Measurements from ENCODE around the gene CCNYL1. TPM values are rescaled to one million over a fixed set of nuclear protein-coding genes. Genes with fewer than 3 reads are reported as not detected.
A peak's percentile ranks its signal among the peaks of the same experiment; 100 is the strongest.

Gene CCNYL1
- total RNA-seq, 1 donor from 2014 or later, result 24.3 TPM

GRCh38 chr2:207766041-207766551, 54.7 kb downstream of the CCNYL1 start:
- no peak for DNase-seq (ENCODE audit: low read depth, low spot score)
- Mint-ChIP-seq H3K27me3 (ENCODE audit: low read depth) (peaks cover 80% of the 10 kb centered on the region), H3K4me1 (peaks cover 37% of the 10 kb centered on the region), H3K27ac (ENCODE audit: unreplicated experiment) (no peak overlapping the region), H3K9me3 (no peaks in the 10 kb centered on the region), H3K36me3 (ENCODE audit: low read depth) (peaks cover 2% of the 10 kb centered on the region), H3K4me3 (peak overlapping the region; percentile 64)
- TF ChIP-seq, protein P1, sequence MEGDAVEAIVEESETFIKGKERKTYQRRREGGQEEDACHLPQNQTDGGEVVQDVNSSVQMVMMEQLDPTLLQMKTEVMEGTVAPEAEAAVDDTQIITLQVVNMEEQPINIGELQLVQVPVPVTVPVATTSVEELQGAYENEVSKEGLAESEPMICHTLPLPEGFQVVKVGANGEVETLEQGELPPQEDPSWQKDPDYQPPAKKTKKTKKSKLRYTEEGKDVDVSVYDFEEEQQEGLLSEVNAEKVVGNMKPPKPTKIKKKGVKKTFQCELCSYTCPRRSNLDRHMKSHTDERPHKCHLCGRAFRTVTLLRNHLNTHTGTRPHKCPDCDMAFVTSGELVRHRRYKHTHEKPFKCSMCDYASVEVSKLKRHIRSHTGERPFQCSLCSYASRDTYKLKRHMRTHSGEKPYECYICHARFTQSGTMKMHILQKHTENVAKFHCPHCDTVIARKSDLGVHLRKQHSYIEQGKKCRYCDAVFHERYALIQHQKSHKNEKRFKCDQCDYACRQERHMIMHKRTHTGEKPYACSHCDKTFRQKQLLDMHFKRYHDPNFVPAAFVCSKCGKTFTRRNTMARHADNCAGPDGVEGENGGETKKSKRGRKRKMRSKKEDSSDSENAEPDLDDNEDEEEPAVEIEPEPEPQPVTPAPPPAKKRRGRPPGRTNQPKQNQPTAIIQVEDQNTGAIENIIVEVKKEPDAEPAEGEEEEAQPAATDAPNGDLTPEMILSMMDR (conservative IDR thresholded peaks at IDR 0.05), result no peak

GRCh38 chr2:207766697-207767460, 55.4 kb downstream of the CCNYL1 start:
- no peaks in the 10 kb centered on the region for H3K9me3 Mint-ChIP-seq
- DNase-seq (ENCODE audit: low read depth, low spot score), result no peak
- peak overlapping the region; percentile 90 for H3K4me3 Mint-ChIP-seq
- peaks cover 82% of the 10 kb centered on the region for H3K27me3 Mint-ChIP-seq (ENCODE audit: low read depth)
- TF ChIP-seq, protein P1 (conservative IDR thresholded peaks at IDR 0.05), result no peak
- peaks cover 2% of the 10 kb centered on the region for H3K36me3 Mint-ChIP-seq (ENCODE audit: low read depth)
- peaks cover 38% of the 10 kb centered on the region for H3K4me1 Mint-ChIP-seq
- no peak overlapping the region for H3K27ac Mint-ChIP-seq (ENCODE audit: unreplicated experiment)

GRCh38 chr2:207767461-207768167, 56.2 kb downstream of the CCNYL1 start:
- Mint-ChIP-seq H3K9me3 (no peaks in the 10 kb centered on the region), H3K27ac (ENCODE audit: unreplicated experiment) (no peak overlapping the region), H3K4me1 (peaks cover 42% of the 10 kb centered on the region), H3K27me3 (ENCODE audit: low read depth) (peaks cover 87% of the 10 kb centered on the region), H3K36me3 (ENCODE audit: low read depth) (peaks cover 2% of the 10 kb centered on the region), H3K4me3 (peak overlapping the region; percentile 90)
- DNase-seq (ENCODE audit: low read depth, low spot score), result no peak
- TF ChIP-seq, protein P1 (conservative IDR thresholded peaks at IDR 0.05), result peak; percentile 31

GRCh38 chr2:207768168-207768865, 56.9 kb downstream of the CCNYL1 start:
- Mint-ChIP-seq H3K4me1 (peaks cover 42% of the 10 kb centered on the region), H3K27ac (ENCODE audit: unreplicated experiment) (no peak overlapping the region), H3K36me3 (ENCODE audit: low read depth) (peaks cover 2% of the 10 kb centered on the region), H3K9me3 (no peaks in the 10 kb centered on the region), H3K4me3 (peak overlapping the region; percentile 90), H3K27me3 (ENCODE audit: low read depth) (peaks cover 90% of the 10 kb centered on the region)
- TF ChIP-seq, protein P1 (conservative IDR thresholded peaks at IDR 0.05), result no peak
- peak; percentile 28 for DNase-seq (ENCODE audit: low read depth, low spot score)

- H3K27me3 Mint-ChIP-seq (ENCODE audit: low read depth), result peaks cover 85% of the 10 kb centered on the region
- peaks cover 42% of the 10 kb centered on the region for H3K4me1 Mint-ChIP-seq
- no peaks in the 10 kb centered on the region for H3K9me3 Mint-ChIP-seq
- H3K4me3 Mint-ChIP-seq, result peak overlapping the region; percentile 90
- peaks cover 2% of the 10 kb centered on the region for H3K36me3 Mint-ChIP-seq (ENCODE audit: low read depth)
- TF ChIP-seq, protein P1 (conservative IDR thresholded peaks at IDR 0.05), result no peak
- DNase-seq (ENCODE audit: low read depth, low spot score), result no peak
- H3K27ac Mint-ChIP-seq (ENCODE audit: unreplicated experiment), result no peak overlapping the region
These were observed 57.6 kb downstream of the CCNYL1 start for GRCh38 chr2:207768866-207769596.
